Esophagus muscularis mucosa (tissue), 4 donors: ENCODE data around the gene MTHFD2L.

Experiments
- EP300 ChIP-seq: sonication (generic); formaldehyde crosslinking; IDR thresholded peaks from one replicate; pipeline ENCODE4 v1.6.1; 2017; ENCODE audit warnings: antibody characterized with exemption
- POLR2A ChIP-seq: fragments of 450-650 bp; IDR thresholded peaks from one replicate; pipeline ENCODE4 v1.6.1; 2017; ENCODE audit warnings: antibody characterized with exemption, moderate library complexity, mild to moderate bottlenecking, low read depth
- POLR2AphosphoS5 ChIP-seq, 2 donors: sonication (generic); formaldehyde crosslinking; IDR thresholded peaks; one replicate each; pipeline ENCODE4 v1.6.1; 2017; ENCODE audit warnings: antibody characterized with exemption in 2 of 2
- TF ChIP-seq, protein P1 (sequence below), 3 experiments: fragments of 200-600 bp in 2 of 3; fragments of 450-650 bp in 1 of 3; sonication (generic) in 2 of 3; IDR thresholded peaks; one replicate each; pipeline ENCODE4 v1.5.1; 2017 to 2019; ENCODE audit warnings: antibody characterized with exemption in 3 of 3, mild to moderate bottlenecking in 2 of 3, moderate library complexity in 1 of 3

DNA sequence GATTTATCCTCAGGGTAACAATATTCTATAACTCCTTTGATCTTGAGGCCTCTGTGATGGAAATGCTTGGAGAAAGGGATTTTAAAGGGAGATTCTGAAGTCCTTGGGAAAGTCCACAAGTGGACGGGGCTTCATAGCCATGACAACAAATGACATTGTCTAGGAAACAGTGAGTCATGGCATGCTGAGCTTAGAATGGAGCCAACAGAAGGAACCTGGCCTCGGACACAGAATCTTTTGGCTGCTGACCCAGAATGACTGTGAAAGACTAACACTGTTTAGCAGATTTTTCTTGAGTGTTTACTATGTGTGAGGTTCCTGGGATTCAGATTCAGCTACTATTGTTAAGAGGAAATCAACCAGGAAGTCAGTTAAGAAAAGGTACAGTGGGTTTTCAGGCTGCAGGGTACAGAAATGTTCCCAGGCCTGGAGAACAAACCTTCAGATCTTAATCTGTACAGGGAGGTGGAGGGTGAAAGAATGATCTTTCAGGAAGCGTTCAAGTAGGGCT lies 40.8 kb upstream of the MTHFD2L start:
- TF ChIP-seq, protein P1, sequence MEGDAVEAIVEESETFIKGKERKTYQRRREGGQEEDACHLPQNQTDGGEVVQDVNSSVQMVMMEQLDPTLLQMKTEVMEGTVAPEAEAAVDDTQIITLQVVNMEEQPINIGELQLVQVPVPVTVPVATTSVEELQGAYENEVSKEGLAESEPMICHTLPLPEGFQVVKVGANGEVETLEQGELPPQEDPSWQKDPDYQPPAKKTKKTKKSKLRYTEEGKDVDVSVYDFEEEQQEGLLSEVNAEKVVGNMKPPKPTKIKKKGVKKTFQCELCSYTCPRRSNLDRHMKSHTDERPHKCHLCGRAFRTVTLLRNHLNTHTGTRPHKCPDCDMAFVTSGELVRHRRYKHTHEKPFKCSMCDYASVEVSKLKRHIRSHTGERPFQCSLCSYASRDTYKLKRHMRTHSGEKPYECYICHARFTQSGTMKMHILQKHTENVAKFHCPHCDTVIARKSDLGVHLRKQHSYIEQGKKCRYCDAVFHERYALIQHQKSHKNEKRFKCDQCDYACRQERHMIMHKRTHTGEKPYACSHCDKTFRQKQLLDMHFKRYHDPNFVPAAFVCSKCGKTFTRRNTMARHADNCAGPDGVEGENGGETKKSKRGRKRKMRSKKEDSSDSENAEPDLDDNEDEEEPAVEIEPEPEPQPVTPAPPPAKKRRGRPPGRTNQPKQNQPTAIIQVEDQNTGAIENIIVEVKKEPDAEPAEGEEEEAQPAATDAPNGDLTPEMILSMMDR (IDR thresholded peaks at IDR 0.05), result no peak
- TF ChIP-seq POLR2A (no peak), POLR2AphosphoS5 (IDR thresholded peaks at IDR 0.05) (peak; percentile 83 to 88), EP300 (no peak)
